Activated CD4-positive, alpha-beta T cell treated with anti-CD3 and anti-CD28 coated beads, Interleukin-2, amount 50 U/mL, for 16 hours (primary cell): ENCODE data around the gene KRTAP12-3.
"Not testable (repeated sequence)": the region's sequence is repeated elsewhere in the genome, so short reads cannot be mapped to it uniquely, and the experiment has no call there.

Experiments
- DNase-seq: peaks from one replicate; pipeline ENCODE4 v3.0.0-alpha.2; 2020

KRTAP12-3 gene

GRCh38 chr21:44686000-44686781 lies 28.5 kb downstream of the KRTAP12-3 start:
- peak; percentile 20 for DNase-seq

GRCh38 chr21:44686843-44687561 lies 29.3 kb downstream of the KRTAP12-3 start:
- DNase-seq = no peak

GRCh38 chr21:44687671-44688070 lies 29.9 kb downstream of the KRTAP12-3 start:
- no peak for DNase-seq

GRCh38 chr21:44689740-44690139 lies 32.0 kb downstream of the KRTAP12-3 start:
- not testable (repeated sequence) for DNase-seq

- DNase-seq = no peak
These were observed 34.0 kb downstream of the KRTAP12-3 start for GRCh38 chr21:44691686-44692085.

- DNase-seq = no peak
These were observed 35.2 kb downstream of the KRTAP12-3 start for GRCh38 chr21:44692798-44693512.

GRCh38 chr21:44694776-44695175 lies 37.0 kb downstream of the KRTAP12-3 start:
- DNase-seq = no peak

GRCh38 chr21:44695184-44695583 lies 37.5 kb downstream of the KRTAP12-3 start:
- no peak for DNase-seq

- DNase-seq = no peak
These were observed 37.9 kb downstream of the KRTAP12-3 start for GRCh38 chr21:44695641-44696040.

GRCh38 chr21:44696572-44696971 lies 38.8 kb downstream of the KRTAP12-3 start:
- DNase-seq = no peak

GRCh38 chr21:44697172-44697810 lies 39.6 kb downstream of the KRTAP12-3 start, which contains the start of gene KRTAP10-12:
Gene KRTAP10-12, plus strand, starts transcription at chr21:44697172. Its CDS starts 30 bp downstream, at chr21:44697202.
- DNase-seq = not testable (repeated sequence)

GRCh38 chr21:44697811-44698734 lies 40.3 kb downstream of the KRTAP12-3 start:
- no peak for DNase-seq

GRCh38 chr21:44699502-44700001 lies 41.8 kb downstream of the KRTAP12-3 start:
- no peak for DNase-seq

GRCh38 chr21:44700101-44701022 lies 42.6 kb downstream of the KRTAP12-3 start:
- no peak for DNase-seq

- DNase-seq = no peak
These were observed 43.3 kb downstream of the KRTAP12-3 start for GRCh38 chr21:44701023-44701400.

GRCh38 chr21:44701541-44701940 lies 43.8 kb downstream of the KRTAP12-3 start:
- no peak for DNase-seq

- DNase-seq = no peak
These were observed 44.6 kb downstream of the KRTAP12-3 start for GRCh38 chr21:44702111-44702972.

GRCh38 chr21:44702973-44703730 lies 45.4 kb downstream of the KRTAP12-3 start:
- no peak for DNase-seq
